Stimulated activated CD8-positive, alpha-beta memory T cell treated with anti-CD3 and anti-CD28 coated beads, Interleukin-4, amount 100 ng/mL, for 24 hours (primary cell): ENCODE measurements around the gene PLCXD3.

Experiments
- DNase-seq: peaks from one replicate; pipeline ENCODE4 v3.0.0-alpha.2; 2020; ENCODE audit warnings: low read depth

Gene PLCXD3

DNA sequence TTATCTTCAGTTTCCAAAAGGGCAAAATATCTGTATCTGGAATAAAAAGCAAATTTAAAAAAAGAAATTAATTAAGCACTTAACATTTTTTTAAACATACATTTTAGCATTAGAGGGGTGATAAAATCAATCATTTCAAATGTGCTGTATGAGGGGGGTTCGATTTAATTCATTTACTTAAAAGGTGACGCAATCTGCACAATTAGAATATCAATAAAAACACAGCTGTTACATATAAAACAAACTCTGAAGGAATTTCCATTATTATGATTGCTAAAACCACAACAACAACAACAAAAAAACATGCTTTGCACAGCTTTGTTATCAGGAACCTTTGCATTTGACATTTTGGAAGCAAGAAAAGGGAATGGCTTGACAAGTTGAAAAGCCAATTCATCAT, 225.5 kb downstream of the PLCXD3 start:
- no peak for DNase-seq

DNA sequence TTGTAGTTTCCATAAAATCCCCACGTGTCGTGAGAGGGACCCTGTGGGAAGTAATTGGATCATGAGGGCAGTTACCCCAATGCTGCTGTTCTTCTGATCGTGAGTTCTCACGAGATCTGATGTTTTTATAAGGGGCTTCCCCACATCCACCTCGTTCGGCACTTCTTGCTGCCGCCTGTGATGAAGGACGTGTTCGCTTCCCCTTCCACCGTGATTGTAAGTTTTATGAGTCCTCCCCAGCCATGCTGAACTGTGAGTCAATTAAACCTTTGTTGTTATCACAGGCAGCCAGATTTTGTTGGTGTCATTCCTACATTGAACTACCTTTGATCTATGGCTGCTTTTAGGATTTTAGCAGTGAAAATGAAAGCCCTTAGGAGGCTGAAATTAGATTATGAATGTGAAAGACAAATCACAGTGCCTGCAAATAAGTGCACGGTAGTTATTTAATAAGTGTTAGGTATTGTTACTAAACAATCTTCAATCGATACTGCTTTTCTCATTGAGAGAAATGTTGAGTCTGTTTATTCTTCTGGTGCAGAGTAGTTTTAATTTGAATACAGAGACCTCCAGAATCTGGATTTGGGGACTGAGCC, 229.1 kb downstream of the PLCXD3 start:
- DNase-seq, result no peak

DNA sequence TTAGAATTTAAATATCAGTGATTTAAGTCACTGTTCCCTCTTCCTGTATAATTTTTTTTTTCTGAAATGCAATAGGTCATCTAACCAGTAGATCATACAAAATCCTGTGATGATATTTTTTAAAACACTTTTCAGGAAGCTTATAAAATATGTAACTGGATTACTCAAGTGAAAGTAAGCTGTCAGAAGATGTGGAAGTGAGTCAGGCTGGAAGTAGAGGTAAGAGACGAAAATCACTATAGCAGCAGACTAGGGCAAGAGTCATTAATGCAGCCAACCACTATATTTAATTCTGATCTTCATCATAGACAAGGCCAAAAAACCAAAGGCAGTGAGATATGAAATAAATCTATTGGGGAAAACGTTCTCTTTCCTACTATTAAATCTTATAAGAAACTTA, 231.4 kb downstream of the PLCXD3 start:
- no peak for DNase-seq

DNA sequence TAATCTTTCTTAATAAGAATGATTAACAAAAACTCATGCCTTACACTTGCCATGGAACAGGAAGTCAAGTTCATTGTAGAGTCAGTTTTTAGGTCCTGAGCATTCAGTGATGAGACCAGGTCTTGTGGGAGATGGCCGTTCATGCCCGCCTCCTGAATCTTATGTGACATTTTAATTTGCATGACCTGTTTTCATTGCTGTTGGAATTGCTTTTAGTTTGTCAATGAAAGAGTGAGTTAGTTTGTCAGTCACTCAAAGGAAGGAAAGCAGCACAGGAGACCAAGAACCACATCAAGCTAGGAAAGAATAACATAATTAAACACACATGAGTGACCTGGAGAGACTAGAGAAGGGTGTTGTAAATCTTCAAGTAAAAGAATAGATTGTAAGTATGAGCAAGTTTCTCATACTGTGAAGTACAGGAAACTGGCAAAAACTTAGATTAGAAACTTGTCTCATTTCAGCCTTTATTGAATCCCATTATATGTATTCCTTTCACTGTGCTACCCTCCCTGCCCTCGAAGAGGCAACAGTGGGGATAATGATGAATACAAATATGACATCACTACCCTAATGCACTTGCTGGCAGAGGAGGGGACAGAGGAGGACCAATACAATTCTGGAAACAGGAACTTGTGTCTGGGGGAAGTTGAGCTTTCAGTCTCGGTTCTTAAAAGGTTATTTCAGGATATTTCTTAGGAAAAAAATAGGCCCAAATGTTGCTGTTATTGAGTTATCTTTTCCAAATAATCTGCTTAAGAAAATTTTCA, 232.7 kb downstream of the PLCXD3 start:
- DNase-seq, result no peak

DNA sequence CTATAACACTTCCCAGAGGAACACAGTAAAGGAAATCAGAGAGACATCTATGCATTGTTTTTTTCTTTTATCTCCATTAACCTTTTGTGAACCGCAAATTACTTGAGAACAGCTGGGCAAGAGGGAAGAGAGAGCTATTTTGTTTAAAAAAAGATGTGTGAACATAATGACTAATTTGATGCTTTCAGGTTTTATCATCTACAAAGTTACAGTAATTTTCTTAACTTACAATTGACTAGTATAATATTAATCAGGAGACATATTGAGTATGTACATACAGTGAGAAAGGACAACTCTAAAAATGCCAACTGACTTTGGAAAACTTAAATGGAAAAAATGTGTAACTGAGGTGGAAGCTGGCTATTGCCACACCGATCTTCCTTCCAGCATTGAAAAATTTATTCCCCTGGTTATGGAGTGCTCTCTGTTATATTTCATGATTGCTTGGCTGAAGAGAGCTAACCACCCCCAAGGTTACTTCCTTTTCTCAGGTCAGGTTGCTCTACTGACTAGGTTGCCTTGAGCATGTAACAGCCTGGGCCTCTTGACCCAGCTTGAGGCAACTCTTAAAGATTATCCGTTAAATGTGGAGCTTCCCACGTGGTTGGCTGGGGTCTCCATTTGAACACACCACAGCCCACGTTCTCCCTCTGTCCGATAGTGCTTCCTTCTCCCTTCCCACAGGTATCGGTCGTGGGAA, 234.4 kb downstream of the PLCXD3 start:
- no peak for DNase-seq

DNA sequence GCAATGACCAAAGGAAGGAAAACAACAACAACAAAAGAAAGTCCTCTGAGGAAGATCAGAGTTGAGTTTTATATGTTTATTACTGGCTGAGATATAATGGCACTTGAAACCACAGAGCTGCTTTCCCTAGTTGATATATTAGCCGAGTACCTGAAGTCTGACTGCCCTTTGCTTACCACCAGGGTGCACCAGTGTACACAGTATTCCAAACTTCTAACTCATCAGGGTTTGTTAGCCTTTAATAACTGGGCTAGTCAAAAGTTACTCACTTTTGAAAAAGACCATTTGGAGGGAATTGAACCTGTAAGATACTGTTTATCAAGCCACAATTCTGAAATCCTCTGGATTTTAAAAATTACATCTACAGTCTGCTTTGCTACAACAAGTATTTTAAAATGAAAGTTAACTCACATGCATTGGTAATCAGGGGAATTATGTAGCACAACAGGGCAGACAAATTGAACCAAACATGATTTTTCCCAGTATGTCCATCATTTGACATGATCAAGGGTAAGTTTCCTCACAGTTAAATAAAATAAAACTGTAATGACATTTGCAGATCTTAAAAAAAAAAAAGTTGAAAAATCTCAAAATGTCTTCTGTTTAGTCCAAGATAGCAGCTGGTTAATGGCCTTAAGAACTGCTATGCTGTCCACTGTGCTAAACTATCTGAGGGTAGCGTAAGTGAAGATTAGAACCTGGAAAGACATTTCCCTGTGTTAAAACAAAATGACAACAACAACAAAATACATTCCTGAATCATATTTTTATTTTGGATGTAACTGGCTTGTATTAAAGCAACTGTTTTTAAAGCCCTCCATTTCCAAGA, 239.8 kb downstream of the PLCXD3 start:
- DNase-seq, result no peak

DNA sequence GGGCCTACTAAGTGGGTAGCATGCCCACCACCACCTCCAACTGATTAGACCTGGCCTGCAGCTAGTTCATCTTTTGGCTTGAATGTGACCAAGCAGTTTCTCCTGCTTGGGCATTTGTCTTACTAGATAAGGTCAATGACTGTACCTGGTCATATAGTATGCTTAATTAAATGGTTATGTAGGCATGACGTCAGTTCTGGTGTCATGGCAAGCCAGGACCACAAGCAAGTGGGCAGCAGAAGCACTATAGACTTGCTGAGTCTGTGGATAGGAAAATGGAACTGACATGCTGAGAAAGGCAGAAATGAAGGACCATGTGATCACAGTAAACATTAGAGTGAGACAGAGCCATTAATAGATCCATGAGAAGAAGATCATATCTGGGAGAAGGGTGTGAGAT, 241.5 kb downstream of the PLCXD3 start:
- no peak for DNase-seq

DNA sequence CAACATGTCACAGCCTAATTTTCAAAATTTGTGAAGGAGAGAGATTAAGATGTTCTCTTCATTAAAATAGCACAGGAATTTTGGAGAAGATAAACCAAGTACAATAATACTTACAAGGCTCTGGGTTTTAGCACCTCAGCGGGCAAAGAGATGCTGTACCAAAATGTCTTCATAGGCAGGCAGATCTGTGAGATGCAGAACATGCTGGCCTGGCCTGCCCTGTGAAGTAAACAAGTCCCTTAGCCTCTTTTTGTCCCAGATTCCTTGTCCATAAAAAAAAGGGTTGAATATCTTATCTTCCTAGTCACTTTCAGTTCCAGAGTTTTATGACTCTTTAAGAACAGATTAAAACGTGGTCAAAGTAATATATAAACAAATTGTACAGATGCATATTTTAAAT, 244.0 kb downstream of the PLCXD3 start:
- no peak for DNase-seq

DNA sequence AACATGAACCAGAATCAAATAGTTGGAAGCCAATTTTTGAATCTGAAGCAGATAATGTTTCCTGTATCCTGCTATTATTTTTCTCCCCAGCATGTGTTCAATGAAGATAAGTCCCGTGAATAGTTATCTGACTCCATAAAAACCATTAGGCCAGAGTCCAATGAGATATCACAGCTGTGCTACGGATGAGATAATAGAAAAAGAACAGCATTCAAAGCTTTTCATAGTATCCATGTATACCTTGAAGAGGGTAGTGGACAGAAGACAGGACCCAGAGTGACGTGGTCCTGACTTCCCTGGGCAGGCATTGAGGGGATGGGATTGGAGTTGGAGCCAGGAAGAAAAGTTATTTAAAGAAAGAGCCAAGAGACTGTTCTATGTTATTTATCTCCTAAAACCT, 246.4 kb downstream of the PLCXD3 start:
- no peak for DNase-seq

DNA sequence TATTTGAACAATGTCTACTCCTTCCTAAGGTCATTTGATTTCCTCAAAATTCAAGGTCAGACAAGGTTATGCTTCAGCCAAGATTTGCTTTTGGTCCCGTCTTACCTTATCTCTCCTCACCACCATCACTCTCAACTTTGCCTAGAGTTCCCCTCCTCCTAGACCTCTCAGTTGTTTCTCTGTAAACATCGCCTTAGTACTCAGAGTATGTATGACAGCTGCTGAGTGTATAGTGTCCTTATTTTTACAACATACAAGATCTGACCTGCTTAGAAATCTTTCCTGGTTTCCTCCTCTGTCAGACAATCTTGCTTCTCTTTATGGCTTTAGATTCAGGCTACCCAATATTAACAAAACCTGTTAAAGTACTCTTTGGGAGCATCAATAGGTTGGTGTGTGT, 247.1 kb downstream of the PLCXD3 start:
- no peak for DNase-seq
